Ascending aorta (tissue), 2 donors: ENCODE results near the gene INTS15. TPM values are rescaled to one million over a fixed set of nuclear protein-coding genes. Genes with fewer than 3 reads are reported as not detected.

Source experiments
- DNase-seq, 2 donors: peaks; one replicate each; pipeline ENCODE4 v3.0.0-alpha.2; 2019; ENCODE audit warnings: low spot score in 2 of 2
- H3K27ac ChIP-seq, 2 donors: fragments of 200-600 bp; sonication (generic); one replicate each; pipeline ENCODE4 v1.5.1; 2016 to 2017; ENCODE audit warnings: mild to moderate bottlenecking in 1 of 2
- H3K27me3 ChIP-seq: fragments of 200-600 bp; sonication (generic); one replicate; pipeline ENCODE4 v1.5.1; 2017
- H3K36me3 ChIP-seq, 2 donors: fragments of 200-600 bp; sonication (generic); one replicate each; pipeline ENCODE4 v1.5.1; 2016
- H3K4me1 ChIP-seq, 2 donors: fragments of 200-600 bp; sonication (generic); one replicate each; pipeline ENCODE4 v1.5.1; 2016 to 2017; ENCODE audit warnings: mild to moderate bottlenecking in 1 of 2
- H3K4me3 ChIP-seq, 2 donors: fragments of 200-600 bp; sonication (generic); one replicate each; pipeline ENCODE4 v1.5.1; 2016 to 2017; ENCODE audit warnings: mild to moderate bottlenecking in 1 of 2
- H3K9me3 ChIP-seq, 2 donors: fragments of 200-600 bp; sonication (generic); one replicate each; pipeline ENCODE4 v1.5.1; 2016
- intact Hi-C: fragments of 100-400 bp; cut with DNase I; formaldehyde crosslinking; loops from one replicate; pipeline ENCODE4 v1.15.1; 2023
- total RNA-seq: library from RNA; depleted of rRNA; stranded (reverse); fragments of >200 nt; gene quantifications from one replicate; pipeline ENCODE4 v1.1.0, GENCODE V29; 2016
- TF ChIP-seq, protein P1 (sequence below), 3 experiments: fragments of 200-600 bp in 2 of 3; fragments of 450-650 bp in 1 of 3; sonication (generic) in 2 of 3; IDR thresholded peaks; one replicate each; pipeline ENCODE4 v1.5.1; 2016 to 2019; ENCODE audit warnings: antibody characterized with exemption in 3 of 3, mild to moderate bottlenecking in 1 of 3, moderate library complexity in 1 of 3

The INTS15 gene
- total RNA-seq, 1 donor from 2014 or later = 15.2 TPM

DNA sequence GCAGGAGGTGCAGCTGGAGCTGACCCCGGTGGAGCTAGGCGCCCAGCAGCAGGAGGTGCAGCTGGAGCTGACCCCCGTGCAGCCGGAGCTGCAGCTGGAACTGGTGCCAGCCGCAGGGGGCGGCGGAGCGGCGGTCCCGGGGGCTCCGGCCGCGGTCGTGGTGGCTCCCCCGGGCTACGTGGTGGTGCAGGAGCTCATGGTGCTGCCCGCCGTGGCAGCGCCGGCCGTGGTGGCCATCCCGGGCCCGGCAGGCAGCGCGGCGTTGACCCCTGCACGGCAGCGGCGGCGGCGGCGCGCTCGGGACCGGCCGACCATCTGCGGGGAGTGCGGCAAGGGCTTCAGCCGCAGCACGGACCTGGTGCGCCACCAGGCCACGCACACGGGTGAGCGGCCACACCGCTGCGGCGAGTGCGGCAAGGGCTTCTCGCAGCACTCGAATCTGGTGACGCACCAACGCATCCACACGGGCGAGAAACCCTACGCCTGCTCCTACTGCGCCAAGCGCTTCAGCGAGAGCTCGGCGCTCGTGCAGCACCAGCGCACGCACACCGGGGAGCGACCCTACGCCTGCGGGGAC, 32.4 kb downstream of the INTS15 start:
- intact Hi-C loops = no loop called here
- TF ChIP-seq, protein P1, sequence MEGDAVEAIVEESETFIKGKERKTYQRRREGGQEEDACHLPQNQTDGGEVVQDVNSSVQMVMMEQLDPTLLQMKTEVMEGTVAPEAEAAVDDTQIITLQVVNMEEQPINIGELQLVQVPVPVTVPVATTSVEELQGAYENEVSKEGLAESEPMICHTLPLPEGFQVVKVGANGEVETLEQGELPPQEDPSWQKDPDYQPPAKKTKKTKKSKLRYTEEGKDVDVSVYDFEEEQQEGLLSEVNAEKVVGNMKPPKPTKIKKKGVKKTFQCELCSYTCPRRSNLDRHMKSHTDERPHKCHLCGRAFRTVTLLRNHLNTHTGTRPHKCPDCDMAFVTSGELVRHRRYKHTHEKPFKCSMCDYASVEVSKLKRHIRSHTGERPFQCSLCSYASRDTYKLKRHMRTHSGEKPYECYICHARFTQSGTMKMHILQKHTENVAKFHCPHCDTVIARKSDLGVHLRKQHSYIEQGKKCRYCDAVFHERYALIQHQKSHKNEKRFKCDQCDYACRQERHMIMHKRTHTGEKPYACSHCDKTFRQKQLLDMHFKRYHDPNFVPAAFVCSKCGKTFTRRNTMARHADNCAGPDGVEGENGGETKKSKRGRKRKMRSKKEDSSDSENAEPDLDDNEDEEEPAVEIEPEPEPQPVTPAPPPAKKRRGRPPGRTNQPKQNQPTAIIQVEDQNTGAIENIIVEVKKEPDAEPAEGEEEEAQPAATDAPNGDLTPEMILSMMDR (IDR thresholded peaks at IDR 0.05) = no peak
- no peaks in the 10 kb centered on the region for H3K27me3 ChIP-seq
- H3K4me3 ChIP-seq = no peak overlapping the region
- no peaks in the 10 kb centered on the region for H3K9me3 ChIP-seq
- no peak overlapping the region for H3K27ac ChIP-seq
- H3K4me1 ChIP-seq = no peaks in the 10 kb centered on the region
- H3K36me3 ChIP-seq = peaks cover 20 to 32% of the 10 kb centered on the region in 2 donors
- DNase-seq = no peak

DNA sequence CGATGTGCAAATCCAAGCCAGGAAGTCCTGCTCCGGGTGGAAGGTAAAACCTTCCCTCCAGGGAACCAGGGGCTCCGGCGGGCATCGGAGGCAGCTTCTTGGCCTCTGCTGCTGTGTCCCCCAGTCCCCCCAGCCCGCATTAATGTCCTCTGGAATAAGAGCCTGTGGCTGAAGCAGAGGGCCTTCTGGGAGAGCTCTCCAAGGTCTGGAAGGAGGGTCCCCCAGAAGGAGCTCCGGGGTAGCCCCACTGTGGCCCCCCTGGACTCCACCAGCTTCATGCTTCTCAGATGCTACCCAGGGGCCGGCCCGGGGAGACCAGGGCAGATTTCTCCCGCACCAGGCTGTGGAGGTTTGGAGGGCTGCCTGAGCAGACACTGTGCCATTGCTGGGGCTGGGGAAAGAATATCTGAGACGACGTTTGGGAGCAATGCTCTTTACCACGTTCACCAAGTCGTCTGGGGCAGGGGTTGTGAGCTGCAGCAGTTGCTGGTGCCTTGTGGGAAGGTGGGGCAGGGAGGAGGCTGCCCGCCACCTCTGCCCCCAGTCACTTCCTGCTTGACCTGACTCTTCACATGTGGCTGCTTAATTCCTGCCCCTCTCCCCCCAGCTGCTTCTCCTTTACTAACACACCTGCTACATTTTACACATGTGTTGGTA, 33.9 kb downstream of the INTS15 start:
- no peaks in the 10 kb centered on the region for H3K4me1 ChIP-seq
- DNase-seq = no peak
- H3K9me3 ChIP-seq = no peaks in the 10 kb centered on the region
- TF ChIP-seq, protein P1 (IDR thresholded peaks at IDR 0.05) = no peak
- no peak overlapping the region for H3K27ac ChIP-seq
- no peaks in the 10 kb centered on the region for H3K27me3 ChIP-seq
- no peak overlapping the region for H3K4me3 ChIP-seq
- H3K36me3 ChIP-seq = peaks cover 15 to 27% of the 10 kb centered on the region in 2 donors
- intact Hi-C loops = no loop called here

DNA sequence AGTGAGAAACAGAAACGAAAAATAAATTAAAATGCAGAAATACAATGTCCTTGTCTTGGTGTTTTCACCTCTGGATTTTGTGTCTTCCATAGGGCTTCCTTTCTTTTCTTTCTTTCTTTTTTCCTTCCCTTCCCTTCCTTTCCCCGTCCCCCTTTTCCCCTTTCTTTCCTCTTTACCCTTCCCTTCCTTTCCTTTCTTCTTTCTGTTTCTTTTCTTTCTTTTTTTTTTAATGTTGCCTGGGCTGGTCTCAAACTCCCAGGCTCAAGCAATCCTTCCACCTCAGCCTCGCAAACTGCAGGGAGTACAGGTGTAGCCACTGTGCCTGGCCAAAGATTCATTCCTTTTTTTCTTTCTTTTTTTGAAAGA, 34.4 kb downstream of the INTS15 start:
- Histone ChIP-seq H3K9me3 (no peaks in the 10 kb centered on the region), H3K36me3 (peaks cover 15 to 27% of the 10 kb centered on the region in 2 donors), H3K4me1 (no peaks in the 10 kb centered on the region), H3K27ac (no peak overlapping the region), H3K4me3 (no peak overlapping the region), H3K27me3 (no peaks in the 10 kb centered on the region)
- intact Hi-C loops = no loop called here
- DNase-seq = no peak
- TF ChIP-seq, protein P1 (IDR thresholded peaks at IDR 0.05) = no peak

DNA sequence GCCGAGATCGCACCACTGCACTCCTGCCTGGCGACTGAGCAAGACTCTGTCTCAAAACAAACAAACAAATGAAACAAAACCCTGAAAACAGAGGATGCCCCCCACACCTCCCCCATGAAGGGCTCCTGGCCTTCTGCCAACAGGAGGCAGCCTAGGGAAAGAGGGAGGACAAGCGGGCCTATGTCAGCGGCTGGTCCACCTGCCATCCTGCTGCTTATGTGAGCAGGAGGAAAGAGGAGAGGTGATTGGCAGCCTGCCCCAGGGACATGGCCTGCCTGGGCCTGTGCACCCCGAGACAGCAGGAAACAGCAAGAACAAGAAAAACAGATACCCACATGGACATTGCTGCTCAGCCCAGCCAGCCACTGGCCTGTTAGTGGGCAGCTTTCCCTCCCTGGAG, 38.2 kb downstream of the INTS15 start:
- intact Hi-C loops = no loop called here
- TF ChIP-seq, protein P1 (IDR thresholded peaks at IDR 0.05) = no peak

DNA sequence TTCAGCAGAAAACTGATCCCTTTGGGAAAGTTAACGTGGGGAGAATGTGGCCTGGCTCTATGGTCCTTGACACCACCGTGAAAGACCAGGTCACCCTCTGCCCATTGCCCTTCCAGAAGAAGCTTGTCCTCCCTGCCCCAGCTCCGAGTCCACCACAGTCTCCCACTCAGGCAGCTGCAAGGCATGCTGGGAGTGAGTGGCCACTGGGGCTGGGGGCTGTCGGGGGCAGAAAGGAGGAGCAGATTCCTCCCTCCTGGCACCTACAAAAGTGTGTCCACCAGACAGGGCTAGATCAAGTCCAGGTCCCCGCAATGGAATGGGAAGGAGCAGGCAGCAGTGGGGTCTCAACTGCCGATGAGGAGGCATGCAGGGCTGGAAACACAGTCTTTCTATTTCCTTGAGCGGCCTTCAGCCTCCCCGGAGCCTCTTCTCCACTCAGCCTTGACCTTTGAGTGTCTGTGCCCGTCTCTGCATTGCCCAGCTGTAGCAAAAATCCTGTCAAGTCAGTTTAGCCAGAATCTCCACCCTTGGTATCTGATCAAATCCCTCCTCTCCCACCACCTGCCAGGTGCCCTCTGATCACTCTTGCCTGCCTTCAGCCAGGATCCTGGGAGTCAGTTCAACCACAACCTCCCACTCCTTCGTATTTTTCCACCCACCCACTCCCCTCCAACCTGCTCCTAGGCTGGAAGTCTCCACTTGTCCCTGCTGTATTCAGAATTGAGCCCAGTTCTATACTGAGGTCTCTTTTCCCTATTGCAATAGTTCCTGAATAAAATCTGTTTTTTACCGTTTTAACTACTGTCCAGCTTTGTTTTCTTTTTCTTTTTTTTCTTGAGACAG, 40.4 kb downstream of the INTS15 start:
- TF ChIP-seq, protein P1 (IDR thresholded peaks at IDR 0.05) = no peak
- Histone ChIP-seq H3K4me3 (no peak overlapping the region), H3K4me1 (no peaks in the 10 kb centered on the region), H3K27me3 (no peaks in the 10 kb centered on the region), H3K36me3 (peaks cover 0 to 2% of the 10 kb centered on the region in 2 donors), H3K9me3 (no peaks in the 10 kb centered on the region), H3K27ac (no peak overlapping the region)
- intact Hi-C loops = no loop called here
- no peak for DNase-seq

More for the DNA sequence above, 38.2 kb downstream of the INTS15 start:
- H3K4me3 ChIP-seq = no peak overlapping the region
- no peaks in the 10 kb centered on the region for H3K4me1 ChIP-seq
- DNase-seq = no peak
- no peak overlapping the region for H3K27ac ChIP-seq
- H3K9me3 ChIP-seq = no peaks in the 10 kb centered on the region
- H3K27me3 ChIP-seq = no peaks in the 10 kb centered on the region
- H3K36me3 ChIP-seq = peaks cover 2 to 9% of the 10 kb centered on the region in 2 donors
